ENCODE measurements around the gene IL17F.

The IL17F gene

DNA sequence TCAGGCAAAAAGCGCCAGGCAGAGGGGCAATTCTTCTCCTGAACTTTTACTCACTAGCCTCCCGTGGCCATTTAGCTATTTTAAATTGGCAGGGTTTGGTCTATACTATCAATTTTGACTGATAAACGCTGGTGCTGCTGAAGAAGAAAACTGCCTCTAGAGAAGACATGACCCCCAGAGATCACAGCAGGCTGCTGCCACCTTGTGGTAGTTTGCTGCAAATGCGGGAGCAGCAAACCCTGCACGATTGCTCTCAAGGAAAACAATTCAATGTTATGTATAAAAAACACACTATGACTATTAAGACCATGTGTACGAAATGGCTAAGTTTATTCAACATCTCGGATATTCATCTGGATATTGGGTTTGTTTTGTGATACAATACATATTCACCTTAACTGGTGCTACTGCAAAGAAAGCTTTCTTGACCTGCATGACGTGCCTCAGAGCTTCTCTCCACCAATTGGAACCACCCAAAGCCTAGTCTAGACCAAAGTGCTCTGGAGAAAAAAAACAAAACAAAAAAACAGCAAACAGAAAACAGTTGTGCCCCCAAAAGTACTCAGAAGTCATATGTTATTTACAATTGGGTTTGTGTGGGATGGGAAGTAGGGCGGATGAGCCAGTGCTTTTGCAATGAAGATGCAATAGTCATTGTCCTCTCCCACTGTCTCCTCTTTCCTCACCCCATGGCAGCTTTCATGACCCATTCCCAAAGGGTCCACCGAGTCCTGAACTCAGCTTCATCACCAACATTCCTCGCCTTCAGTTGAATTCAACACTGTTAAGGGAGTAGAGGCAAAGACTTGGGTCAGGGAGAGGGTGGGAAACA lies 19.6 kb upstream of the IL17F start:
- WGBS, 2 donors (ENCODE audit: extremely low coverage in 2 of 2, insufficient read length in 2 of 2, insufficient replicate concordance in 1 of 2) = no CpG with 5 or more reads among the region's 11 CpGs
- peak; percentile 43 for DNase-seq (ENCODE audit: low spot score)
- Histone ChIP-seq H3K36me3 (replicated peaks in 1 of 2; ENCODE audit: control insufficient read depth in 2 of 2, insufficient read depth in 2 of 2, low read length in 2 of 2) (peaks cover 51 to 83% of the 10 kb centered on the region in 2 donors), H3K9me3 (replicated peaks in 1 of 2; ENCODE audit: control insufficient read depth in 2 of 2, insufficient read depth in 1 of 2, low read depth in 1 of 2, low read length in 2 of 2) (no peaks in the 10 kb centered on the region), H3K79me1 (ENCODE audit: low read depth, low read length) (no peaks in the 10 kb centered on the region), H2BK12ac (ENCODE audit: low read length) (no peak overlapping the region), H2BK5ac (ENCODE audit: low read length) (no peak overlapping the region), H3K14ac (ENCODE audit: low read length) (no peak overlapping the region), H3K18ac (ENCODE audit: low read length) (no peak overlapping the region), H2AK5ac (ENCODE audit: low read depth, low read length) (no peak overlapping the region), H3K4me2 (ENCODE audit: insufficient read depth, low read length, poor library complexity, severe bottlenecking) (no peak overlapping the region), H3K4me1 (ENCODE audit: control insufficient read depth in 2 of 2, insufficient read depth in 1 of 2, low read depth in 1 of 2, low read length in 2 of 2) (no peaks in the 10 kb centered on the region), H3K9ac (ENCODE audit: low read depth, low read length, poor library complexity) (no peak overlapping the region), H3K27ac (replicated peaks; ENCODE audit: low read length) (no peak overlapping the region), H3K23ac (ENCODE audit: low read depth, low read length, poor library complexity) (no peak overlapping the region), H3K27me3 (ENCODE audit: control insufficient read depth in 3 of 3, insufficient read depth in 3 of 3, low read depth in 1 of 3, low read length in 3 of 3) (no peaks in the 10 kb centered on the region), H3K4me3 (ENCODE audit: low read length in 2 of 2) (no peak overlapping the region), H4K8ac (ENCODE audit: low read depth, low read length) (no peak overlapping the region), H2BK15ac (ENCODE audit: low read length) (no peak overlapping the region), H2AFZ (ENCODE audit: low read length) (no peak overlapping the region), H3K4ac (ENCODE audit: low read length) (no peak overlapping the region), H2BK120ac (ENCODE audit: low read depth, low read length) (no peak overlapping the region), H4K91ac (ENCODE audit: low read depth, low read length, poor library complexity) (no peak overlapping the region)

DNA sequence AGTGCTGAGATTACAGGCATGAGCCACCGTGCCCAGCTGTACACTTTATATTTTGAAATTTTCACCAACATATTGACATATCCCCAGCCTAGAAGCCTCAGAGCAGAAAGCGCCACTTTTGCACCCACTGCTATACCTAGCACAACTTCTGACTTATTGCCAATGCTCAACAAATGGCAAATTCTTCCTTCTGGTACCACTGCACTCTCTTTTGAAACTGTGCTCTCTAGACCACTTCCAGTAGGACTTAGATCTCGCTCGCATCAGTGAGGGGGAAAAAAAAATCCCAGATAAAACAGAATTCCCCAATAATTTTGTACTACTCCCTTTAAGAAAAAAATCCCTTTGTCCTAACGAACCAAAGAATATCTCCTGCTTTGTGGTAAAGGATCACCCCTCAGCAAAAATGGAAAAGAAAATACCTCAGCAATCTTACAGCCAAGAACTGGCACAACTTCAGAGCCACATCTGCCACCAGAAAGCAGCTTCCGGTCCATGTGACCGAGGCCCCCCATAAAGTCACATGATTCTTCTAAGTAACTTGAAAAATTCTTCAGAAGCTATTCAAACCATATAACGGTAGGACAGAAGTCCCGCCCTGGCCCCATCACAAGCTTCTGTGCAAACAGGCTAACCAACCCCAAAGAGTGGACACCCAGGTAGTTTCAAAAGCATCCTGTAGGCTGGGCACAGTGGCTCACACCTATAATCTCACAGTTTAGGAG lies 18.5 kb upstream of the IL17F start:
- no peak overlapping the region for H3K4me3 ChIP-seq (ENCODE audit: low read length in 2 of 2)
- H2AFZ ChIP-seq (ENCODE audit: low read length) = no peak overlapping the region
- H3K18ac ChIP-seq (ENCODE audit: low read length) = no peak overlapping the region
- no peak overlapping the region for H3K9ac ChIP-seq (ENCODE audit: low read depth, low read length, poor library complexity)
- H3K79me1 ChIP-seq (ENCODE audit: low read depth, low read length) = peaks cover 2% of the 10 kb centered on the region
- no peak overlapping the region for H2BK15ac ChIP-seq (ENCODE audit: low read length)
- H2AK5ac ChIP-seq (ENCODE audit: low read depth, low read length) = no peak overlapping the region
- no peak overlapping the region for H4K91ac ChIP-seq (ENCODE audit: low read depth, low read length, poor library complexity)
- H3K4me2 ChIP-seq (ENCODE audit: insufficient read depth, low read length, poor library complexity, severe bottlenecking) = no peak overlapping the region
- no peak overlapping the region for H3K4ac ChIP-seq (ENCODE audit: low read length)
- no peaks in the 10 kb centered on the region for H3K4me1 ChIP-seq (ENCODE audit: control insufficient read depth in 2 of 2, insufficient read depth in 1 of 2, low read depth in 1 of 2, low read length in 2 of 2)
- H3K27me3 ChIP-seq (ENCODE audit: control insufficient read depth in 3 of 3, insufficient read depth in 3 of 3, low read depth in 1 of 3, low read length in 3 of 3) = no peaks in the 10 kb centered on the region
- H3K14ac ChIP-seq (ENCODE audit: low read length) = no peak overlapping the region
- no peak overlapping the region for H2BK5ac ChIP-seq (ENCODE audit: low read length)
- peaks cover 41 to 72% of the 10 kb centered on the region in 2 donors for H3K36me3 ChIP-seq (replicated peaks in 1 of 2; ENCODE audit: control insufficient read depth in 2 of 2, insufficient read depth in 2 of 2, low read length in 2 of 2)
- H2BK120ac ChIP-seq (ENCODE audit: low read depth, low read length) = no peak overlapping the region
- H4K8ac ChIP-seq (ENCODE audit: low read depth, low read length) = no peak overlapping the region
- no peak overlapping the region for H3K27ac ChIP-seq (replicated peaks; ENCODE audit: low read length)
- H3K23ac ChIP-seq (ENCODE audit: low read depth, low read length, poor library complexity) = no peak overlapping the region
- no peak overlapping the region for H2BK12ac ChIP-seq (ENCODE audit: low read length)
- no CpG with 5 or more reads among the region's 9 CpGs for WGBS, 2 donors (ENCODE audit: extremely low coverage in 2 of 2, insufficient read length in 2 of 2, insufficient replicate concordance in 1 of 2)
- H3K9me3 ChIP-seq (replicated peaks in 1 of 2; ENCODE audit: control insufficient read depth in 2 of 2, insufficient read depth in 1 of 2, low read depth in 1 of 2, low read length in 2 of 2) = peaks cover 0 to 1% of the 10 kb centered on the region in 2 donors
- DNase-seq (ENCODE audit: low spot score) = no peak

DNA sequence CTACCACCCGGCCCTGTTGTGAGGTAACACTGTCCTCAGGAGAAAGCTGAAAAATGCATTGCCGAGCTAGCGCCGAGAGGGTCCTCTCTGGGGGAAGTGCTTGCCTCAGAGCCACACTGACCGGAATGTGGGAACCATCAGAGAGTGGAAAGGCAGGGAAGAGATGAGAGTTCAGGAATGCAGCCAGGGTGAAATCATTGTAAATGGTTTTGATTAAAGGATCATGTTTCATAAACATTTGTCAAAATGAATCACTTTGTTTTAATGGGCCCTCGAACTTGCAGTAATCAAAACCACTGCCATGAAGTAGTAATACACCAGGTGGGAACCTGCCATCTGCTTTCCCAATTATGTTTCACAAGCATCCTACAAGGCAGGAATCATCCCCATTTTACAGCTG lies 16.9 kb upstream of the IL17F start:
- WGBS, 2 donors (ENCODE audit: extremely low coverage in 2 of 2, insufficient read length in 2 of 2, insufficient replicate concordance in 1 of 2) = no CpG with 5 or more reads among the region's 6 CpGs
- H3K4me2 ChIP-seq (ENCODE audit: insufficient read depth, low read length, poor library complexity, severe bottlenecking) = no peak overlapping the region
- no peak overlapping the region for H4K8ac ChIP-seq (ENCODE audit: low read depth, low read length)
- no peak overlapping the region for H2AFZ ChIP-seq (ENCODE audit: low read length)
- no peak overlapping the region for H2BK120ac ChIP-seq (ENCODE audit: low read depth, low read length)
- no peak overlapping the region for H3K23ac ChIP-seq (ENCODE audit: low read depth, low read length, poor library complexity)
- no peak overlapping the region for H3K4me3 ChIP-seq (ENCODE audit: low read length in 2 of 2)
- no peak overlapping the region for H4K91ac ChIP-seq (ENCODE audit: low read depth, low read length, poor library complexity)
- no peak overlapping the region for H3K14ac ChIP-seq (ENCODE audit: low read length)
- no peaks in the 10 kb centered on the region for H3K27me3 ChIP-seq (ENCODE audit: control insufficient read depth in 3 of 3, insufficient read depth in 3 of 3, low read depth in 1 of 3, low read length in 3 of 3)
- H2BK15ac ChIP-seq (ENCODE audit: low read length) = no peak overlapping the region
- H3K18ac ChIP-seq (ENCODE audit: low read length) = no peak overlapping the region
- no peaks in the 10 kb centered on the region for H3K4me1 ChIP-seq (ENCODE audit: control insufficient read depth in 2 of 2, insufficient read depth in 1 of 2, low read depth in 1 of 2, low read length in 2 of 2)
- no peak overlapping the region for H2AK5ac ChIP-seq (ENCODE audit: low read depth, low read length)
- H3K36me3 ChIP-seq (replicated peaks in 1 of 2; ENCODE audit: control insufficient read depth in 2 of 2, insufficient read depth in 2 of 2, low read length in 2 of 2) = peaks cover 33 to 58% of the 10 kb centered on the region in 2 donors
- no peak overlapping the region for H3K4ac ChIP-seq (ENCODE audit: low read length)
- H3K9me3 ChIP-seq (replicated peaks in 1 of 2; ENCODE audit: control insufficient read depth in 2 of 2, insufficient read depth in 1 of 2, low read depth in 1 of 2, low read length in 2 of 2) = peaks cover 0 to 1% of the 10 kb centered on the region in 2 donors
- no peak overlapping the region for H2BK12ac ChIP-seq (ENCODE audit: low read length)
- H3K27ac ChIP-seq (replicated peaks; ENCODE audit: low read length) = no peak overlapping the region
- peaks cover 2% of the 10 kb centered on the region for H3K79me1 ChIP-seq (ENCODE audit: low read depth, low read length)
- H3K9ac ChIP-seq (ENCODE audit: low read depth, low read length, poor library complexity) = no peak overlapping the region
- no peak overlapping the region for H2BK5ac ChIP-seq (ENCODE audit: low read length)
- no peak for DNase-seq (ENCODE audit: low spot score)

DNA sequence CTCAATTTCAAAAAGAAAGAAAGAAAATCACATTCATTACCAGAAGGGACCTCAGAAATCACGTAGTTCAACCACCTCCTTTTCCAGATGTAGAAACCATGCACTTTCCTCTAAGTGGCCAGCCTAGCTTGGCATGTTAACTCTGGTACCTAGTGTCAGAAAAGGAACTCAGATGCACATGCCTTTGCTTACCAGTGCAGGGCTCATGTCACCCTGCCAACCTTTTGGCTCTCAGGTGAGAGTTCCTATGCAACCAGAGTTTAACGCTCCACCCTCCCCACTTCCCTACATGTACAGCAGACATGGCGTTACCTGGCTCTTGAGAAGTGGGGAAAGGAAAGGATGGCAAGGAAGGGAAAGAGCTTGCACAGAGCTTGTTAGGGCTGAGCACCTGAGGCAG lies 16.3 kb upstream of the IL17F start:
- DNase-seq (ENCODE audit: low spot score) = no peak
- Histone ChIP-seq H4K91ac (ENCODE audit: low read depth, low read length, poor library complexity) (no peak overlapping the region), H3K27ac (replicated peaks; ENCODE audit: low read length) (no peak overlapping the region), H2BK5ac (ENCODE audit: low read length) (no peak overlapping the region), H4K8ac (ENCODE audit: low read depth, low read length) (no peak overlapping the region), H3K9ac (ENCODE audit: low read depth, low read length, poor library complexity) (no peak overlapping the region), H2AFZ (ENCODE audit: low read length) (no peak overlapping the region), H3K79me1 (ENCODE audit: low read depth, low read length) (peaks cover 2% of the 10 kb centered on the region), H3K14ac (ENCODE audit: low read length) (no peak overlapping the region), H3K9me3 (replicated peaks in 1 of 2; ENCODE audit: control insufficient read depth in 2 of 2, insufficient read depth in 1 of 2, low read depth in 1 of 2, low read length in 2 of 2) (peaks cover 0 to 1% of the 10 kb centered on the region in 2 donors), H3K4me1 (ENCODE audit: control insufficient read depth in 2 of 2, insufficient read depth in 1 of 2, low read depth in 1 of 2, low read length in 2 of 2) (no peaks in the 10 kb centered on the region), H2BK15ac (ENCODE audit: low read length) (no peak overlapping the region), H2BK12ac (ENCODE audit: low read length) (no peak overlapping the region), H2AK5ac (ENCODE audit: low read depth, low read length) (no peak overlapping the region), H3K36me3 (replicated peaks in 1 of 2; ENCODE audit: control insufficient read depth in 2 of 2, insufficient read depth in 2 of 2, low read length in 2 of 2) (peaks cover 29 to 52% of the 10 kb centered on the region in 2 donors), H3K4me3 (ENCODE audit: low read length in 2 of 2) (no peak overlapping the region), H3K4me2 (ENCODE audit: insufficient read depth, low read length, poor library complexity, severe bottlenecking) (no peak overlapping the region), H3K23ac (ENCODE audit: low read depth, low read length, poor library complexity) (no peak overlapping the region), H2BK120ac (ENCODE audit: low read depth, low read length) (no peak overlapping the region), H3K27me3 (ENCODE audit: control insufficient read depth in 3 of 3, insufficient read depth in 3 of 3, low read depth in 1 of 3, low read length in 3 of 3) (no peaks in the 10 kb centered on the region), H3K4ac (ENCODE audit: low read length) (no peak overlapping the region), H3K18ac (ENCODE audit: low read length) (no peak overlapping the region)
- no CpG with 5 or more reads among the region's 3 CpGs for WGBS, 2 donors (ENCODE audit: extremely low coverage in 2 of 2, insufficient read length in 2 of 2, insufficient replicate concordance in 1 of 2)
